Lung (tissue), 12 donors: ENCODE data around the gene RFWD3. TPM values are rescaled to one million over a fixed set of nuclear protein-coding genes. Genes with fewer than 3 reads are reported as not detected.
"Not testable (repeated sequence)": the region's sequence is repeated elsewhere in the genome, so short reads cannot be mapped to it uniquely, and the experiment has no call there.

Experiments
- ATAC-seq: fragments of 200-7000 bp; cut with Tn5 transposase; one replicate; pipeline ENCODE4 v1.9.1; 2020; ENCODE audit warnings: moderate number of reproducible peaks; ENCODE audit not compliant: insufficient read depth, low FRiP score
- DNase-seq, 3 donors: peaks; one replicate each; pipeline ENCODE4 v3.0.0-alpha.2; 2013 to 2017
- H3K27ac ChIP-seq, 2 donors: one replicate each; pipeline ENCODE4 v1.5.1; 2013; ENCODE audit warnings: mild to moderate bottlenecking in 2 of 2, moderate library complexity in 2 of 2, control low read depth in 1 of 2, inconsistent platforms in 1 of 2, low read depth in 1 of 2, low read length in 1 of 2
- H3K27me3 ChIP-seq, 3 donors: one replicate each; pipeline ENCODE4 v1.5.1; 2013; ENCODE audit warnings: low read length in 2 of 3; ENCODE audit not compliant: control insufficient read depth in 3 of 3, insufficient read depth in 3 of 3
- H3K36me3 ChIP-seq, 4 donors: one replicate each; pipeline ENCODE4 v1.5.1; 2013; ENCODE audit warnings: low read length in 4 of 4, mild to moderate bottlenecking in 1 of 4, moderate library complexity in 1 of 4; ENCODE audit not compliant: control insufficient read depth in 4 of 4, insufficient read depth in 4 of 4
- H3K4me1 ChIP-seq, 5 donors: one replicate each; pipeline ENCODE4 v1.5.1; 2013; ENCODE audit warnings: low read length in 5 of 5, mild to moderate bottlenecking in 2 of 5, moderate library complexity in 1 of 5; ENCODE audit not compliant: control insufficient read depth in 5 of 5, insufficient read depth in 5 of 5
- H3K4me3 ChIP-seq: one replicate; pipeline ENCODE4 v1.5.1; 2013; ENCODE audit warnings: mild to moderate bottlenecking, control low read depth, moderate library complexity
- H3K9ac ChIP-seq, 2 donors: one replicate each; pipeline ENCODE4 v1.5.1; 2013; ENCODE audit warnings: low read length in 2 of 2, control low read depth in 1 of 2; ENCODE audit not compliant: insufficient read depth in 1 of 2
- H3K9me3 ChIP-seq, 4 donors: one replicate each; pipeline ENCODE4 v1.5.1; 2013; ENCODE audit warnings: low read length in 3 of 4, mild to moderate bottlenecking in 1 of 4, moderate library complexity in 1 of 4; ENCODE audit not compliant: control insufficient read depth in 4 of 4, insufficient read depth in 3 of 4
- CTCF ChIP-seq: IDR thresholded peaks from 2 replicates; pipeline ENCODE4 v1.5.1; 2012; ENCODE audit warnings: mild to moderate bottlenecking; ENCODE audit errors: control extremely low read depth, extremely low read depth
- WGBS, 2 donors: extraction: QIAGEN DNeasy Blood & Tissue Kit; methylation state at CpG; one replicate each; pipeline ENCODE4 v1.1.7; 2013; 5-methylcytosine and 5-hydroxymethylcytosine counted together
- polyA plus RNA-seq, 2 donors: library from polyadenylated mRNA; stranded (reverse); fragments of 200-250 nt; gene quantifications; one replicate each; pipeline ENCODE4 v1.2.1, GENCODE V29; 2013
- total RNA-seq, 2 donors: library from RNA; depleted of rRNA in 1 of 2; stranded (reverse); fragments of >200 nt in 1 of 2; gene quantifications; one replicate each; pipeline ENCODE4 v1.2.1, GENCODE V29; 2014 to 2021
- donor health status: control.
- donor health status: control.
- donor health status: Bipolar disorder and iron deficiency.
- donor health status: healthy.
- donor health status: DM: yes; HTN: yes; CAD: no.

RFWD3 gene
- total and polyA plus RNA-seq, 4 donors, result 7.4 to 23.3 (median 11.4) TPM

- Histone ChIP-seq H3K4me3 (no peak overlapping the region), H3K27ac (no peak overlapping the region), H3K9me3 (no peaks in the 10 kb centered on the region), H3K4me1 (peaks cover 0 to 2% (median 0%) of the 10 kb centered on the region in 5 donors), H3K36me3 (peaks cover 11 to 20% (median 17%) of the 10 kb centered on the region in 4 donors), H3K9ac (no peak overlapping the region), H3K27me3 (no peaks in the 10 kb centered on the region)
- 93 to 94% methylated on average over 3 of the region's 3 CpGs for WGBS, 2 donors
- ATAC-seq (no peak), DNase-seq (no peak)
- TF ChIP-seq CTCF, result no peak
These were observed 12.1 kb downstream of the RFWD3 start for GRCh38 chr16:74654536-74655050.

- not testable (repeated sequence) for H3K9me3 ChIP-seq, H3K27me3 ChIP-seq, H3K4me1 ChIP-seq, H3K4me3 ChIP-seq, ATAC-seq, H3K27ac ChIP-seq, DNase-seq, H3K9ac ChIP-seq
- H3K36me3 ChIP-seq, result peaks cover 8 to 26% (median 16%) of the 10 kb centered on the region in 4 donors
- WGBS, 2 donors, result 93 to 96% methylated on average over 2 of the region's 2 CpGs
These were observed 13.8 kb downstream of the RFWD3 start for GRCh38 chr16:74652883-74653282.

GRCh38 chr16:74652249-74652648 lies 14.4 kb downstream of the RFWD3 start:
- H3K9me3 ChIP-seq, result no peaks in the 10 kb centered on the region
- no peaks in the 10 kb centered on the region for H3K27me3 ChIP-seq
- H3K4me1 ChIP-seq, result no peaks in the 10 kb centered on the region
- no peak for TF ChIP-seq CTCF
- no peak overlapping the region for H3K4me3 ChIP-seq
- no peak overlapping the region for H3K9ac ChIP-seq
- DNase-seq (no peak), ATAC-seq (no peak)
- no peak overlapping the region for H3K27ac ChIP-seq
- H3K36me3 ChIP-seq, result peaks cover 8 to 26% (median 16%) of the 10 kb centered on the region in 4 donors
- 56 to 83% methylated on average over 1 of the region's 1 CpG for WGBS, 2 donors

DNA sequence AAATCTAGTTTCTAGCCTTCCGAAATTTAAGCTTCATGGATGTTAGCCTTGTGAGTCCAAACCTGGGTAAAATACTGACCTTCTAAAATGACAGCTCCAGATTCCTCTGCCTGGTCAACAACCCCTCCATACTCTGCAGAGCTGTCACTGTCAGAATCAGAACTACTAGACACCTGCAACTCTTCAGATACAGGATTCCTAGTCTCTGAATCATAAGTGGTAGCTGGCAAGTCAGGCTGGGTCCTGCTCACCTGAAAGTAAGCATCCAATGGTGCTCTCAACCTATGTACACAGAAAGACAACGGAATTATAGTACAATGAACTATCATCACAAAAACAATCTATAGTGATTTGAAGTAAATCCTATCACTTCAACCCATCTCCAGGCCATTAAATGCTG lies 14.8 kb downstream of the RFWD3 start:
- H3K9me3 ChIP-seq, result no peaks in the 10 kb centered on the region
- H3K27ac ChIP-seq, result no peak overlapping the region
- no peak for TF ChIP-seq CTCF
- no peaks in the 10 kb centered on the region for H3K27me3 ChIP-seq
- peaks cover 8 to 26% (median 15%) of the 10 kb centered on the region in 4 donors for H3K36me3 ChIP-seq
- H3K4me1 ChIP-seq, result no peaks in the 10 kb centered on the region
- 89 to 98% methylated on average over 2 of the region's 2 CpGs for WGBS, 2 donors
- no peak overlapping the region for H3K9ac ChIP-seq
- DNase-seq, result no peak
- no peak for ATAC-seq
- no peak overlapping the region for H3K4me3 ChIP-seq
